Measurements from ENCODE around the gene FCER1G.
A peak's percentile ranks its signal among the peaks of the same experiment; 100 is the strongest.

- TF ChIP-seq POLR2A (IDR thresholded peaks at IDR 0.05) = peak in 1 of 3 donors; percentile 2
- TF ChIP-seq, protein P1, sequence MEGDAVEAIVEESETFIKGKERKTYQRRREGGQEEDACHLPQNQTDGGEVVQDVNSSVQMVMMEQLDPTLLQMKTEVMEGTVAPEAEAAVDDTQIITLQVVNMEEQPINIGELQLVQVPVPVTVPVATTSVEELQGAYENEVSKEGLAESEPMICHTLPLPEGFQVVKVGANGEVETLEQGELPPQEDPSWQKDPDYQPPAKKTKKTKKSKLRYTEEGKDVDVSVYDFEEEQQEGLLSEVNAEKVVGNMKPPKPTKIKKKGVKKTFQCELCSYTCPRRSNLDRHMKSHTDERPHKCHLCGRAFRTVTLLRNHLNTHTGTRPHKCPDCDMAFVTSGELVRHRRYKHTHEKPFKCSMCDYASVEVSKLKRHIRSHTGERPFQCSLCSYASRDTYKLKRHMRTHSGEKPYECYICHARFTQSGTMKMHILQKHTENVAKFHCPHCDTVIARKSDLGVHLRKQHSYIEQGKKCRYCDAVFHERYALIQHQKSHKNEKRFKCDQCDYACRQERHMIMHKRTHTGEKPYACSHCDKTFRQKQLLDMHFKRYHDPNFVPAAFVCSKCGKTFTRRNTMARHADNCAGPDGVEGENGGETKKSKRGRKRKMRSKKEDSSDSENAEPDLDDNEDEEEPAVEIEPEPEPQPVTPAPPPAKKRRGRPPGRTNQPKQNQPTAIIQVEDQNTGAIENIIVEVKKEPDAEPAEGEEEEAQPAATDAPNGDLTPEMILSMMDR (IDR thresholded peaks at IDR 0.05) = no peak
These were observed 21.4 kb upstream of the FCER1G start for GRCh38 chr1:161193561-161194235.

All from body of pancreas (tissue), 4 donors.